HepG2 (cell line): Measurements from ENCODE around the gene VWA7. TPM values are rescaled to one million over a fixed set of nuclear protein-coding genes. Genes with fewer than 3 reads are reported as not detected.

Source experiments
- ARID4A ChIP-seq: sonication (generic); formaldehyde crosslinking; IDR thresholded peaks from 2 replicates; pipeline ENCODE4 v1.5.0; 2020; ENCODE audit warnings: mild to moderate bottlenecking, missing genetic modification reagents, borderline replicate concordance
- EEA1 ChIP-seq: sonication (generic); formaldehyde crosslinking; IDR thresholded peaks from 2 replicates; pipeline ENCODE4 v1.5.1; 2020; ENCODE audit warnings: mild to moderate bottlenecking, missing genetic modification reagents, borderline replicate concordance
- GLMP ChIP-seq: sonication (generic); formaldehyde crosslinking; IDR thresholded peaks from 2 replicates; pipeline ENCODE4 v1.9.0; 2021; ENCODE audit warnings: missing genetic modification reagents, mild to moderate bottlenecking, borderline replicate concordance
- HMGXB4 ChIP-seq, 2 experiments: sonication (generic) in 1 of 2; formaldehyde crosslinking in 1 of 2; IDR thresholded peaks; 2 replicates each; pipeline versions ENCODE4 v1.4.0 to v1.6.1; 2018 to 2020; ENCODE audit warnings: missing genetic modification reagents in 2 of 2, borderline replicate concordance in 1 of 2, low read depth in 1 of 2, mild to moderate bottlenecking in 1 of 2, missing biosample characterization in 1 of 2
- NRL ChIP-seq: sonication (generic); formaldehyde crosslinking; IDR thresholded peaks from 2 replicates; pipeline ENCODE4 v1.5.0; 2020; ENCODE audit warnings: missing genetic modification reagents, mild to moderate bottlenecking, moderate library complexity, borderline replicate concordance
- SNAPC4 ChIP-seq: sonication (generic); formaldehyde crosslinking; IDR thresholded peaks from 2 replicates; pipeline ENCODE4 v1.4.0; 2020; ENCODE audit warnings: mild to moderate bottlenecking, missing genetic modification reagents
- SOX5 ChIP-seq: IDR thresholded peaks from 2 replicates; pipeline ENCODE4 v1.6.1; 2016; ENCODE audit warnings: borderline replicate concordance
- ZNF549 ChIP-seq: sonication (generic); formaldehyde crosslinking; IDR thresholded peaks from 2 replicates; pipeline ENCODE4 v1.5.0; 2020; ENCODE audit warnings: missing genetic modification reagents
- ZNF772 ChIP-seq: sonication (generic); formaldehyde crosslinking; IDR thresholded peaks from 2 replicates; pipeline ENCODE4 v1.5.0; 2020; ENCODE audit warnings: mild to moderate bottlenecking, missing genetic modification reagents
- polyA plus RNA-seq, 8 experiments: library from polyadenylated mRNA; depleted of rRNA in 3 of 8; stranded (reverse) in 7 of 8; unstranded in 1 of 8; fragments of >200 nt; fragmentation: Illumina TruSeq in 4 of 8; extraction: Trizol in 4 of 8; gene quantifications; 2 replicates each; pipeline versions ENCODE4 v1.2.1 to v1.2.3, GENCODE V29; 2011 to 2016; ENCODE audit warnings: low read depth in 4 of 8, missing spikeins in 1 of 8, mixed read lengths in 1 of 8; ENCODE audit not compliant: insufficient read depth in 1 of 8
- total RNA-seq, 5 experiments: library from RNA; depleted of rRNA; stranded (reverse); fragments of >200 nt; fragmentation: Illumina TruSeq; extraction: Trizol; gene quantifications; 2 replicates each; pipeline ENCODE4 v1.2.3, GENCODE V29; 2016; ENCODE audit warnings: low read depth in 1 of 5
- TF ChIP-seq, protein P1 (sequence below): sonication (generic); formaldehyde crosslinking; IDR thresholded peaks from 2 replicates; pipeline ENCODE4 v1.8.0; 2022; ENCODE audit warnings: mild to moderate bottlenecking, missing genetic modification reagents, borderline replicate concordance
- TF ChIP-seq, protein P2 (sequence below): sonication (generic); formaldehyde crosslinking; IDR thresholded peaks from 2 replicates; pipeline ENCODE4 v1.5.0; 2020; ENCODE audit warnings: missing genetic modification reagents

Gene VWA7
- total and polyA plus RNA-seq, 2 of the 13 experiments (the other 11 are each of a cell fraction or from before 2014, with no cell fraction given) = 0.86 to 3.3 TPM

DNA sequence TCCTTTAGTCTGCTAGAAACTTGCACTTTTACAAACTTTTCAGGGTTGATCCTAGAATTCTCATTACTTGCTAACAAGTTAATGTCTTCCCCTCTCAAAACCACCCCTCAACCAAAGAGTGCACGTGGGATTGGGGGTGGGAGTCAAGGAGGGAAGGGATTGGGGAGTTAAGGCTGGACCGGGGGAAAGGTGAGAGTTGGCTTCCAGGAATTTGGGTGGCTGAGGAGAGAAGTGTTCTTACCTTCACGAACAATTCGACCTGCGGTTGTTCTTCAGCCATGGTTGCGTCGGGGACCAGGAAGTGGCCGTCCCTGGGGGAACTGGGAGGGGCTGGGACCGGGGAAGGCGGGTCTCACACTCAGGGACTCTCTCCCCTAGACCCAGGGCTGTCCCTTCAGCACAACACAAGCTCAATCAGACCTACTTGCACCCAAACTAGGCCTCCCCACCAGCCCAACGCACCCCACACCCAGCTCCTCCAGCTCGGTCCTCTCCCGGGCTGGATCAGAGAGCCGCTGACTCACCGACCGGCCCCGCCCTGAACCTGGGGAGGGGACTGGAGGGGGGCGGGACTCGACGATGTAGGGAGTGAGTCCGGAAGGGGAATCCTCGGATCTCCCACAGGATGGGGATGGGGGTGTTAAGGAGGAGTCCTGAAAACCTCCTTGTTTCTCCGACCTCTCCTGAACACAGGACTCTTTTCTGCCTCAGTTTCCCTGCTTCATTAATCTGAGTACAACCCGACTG, 40.9 kb downstream of the VWA7 start, which contains the start of gene CLIC1 (continued):
- peak; percentile 83; the same call in 1 of the 2 replicates for TF ChIP-seq NRL (CRISPR knock-in tag)
- TF ChIP-seq EEA1 = no peak
- no peak for TF ChIP-seq ZNF549 (CRISPR knock-in tag)
- peak; percentile 68 for TF ChIP-seq SOX5
- peak; percentile 90 for TF ChIP-seq ARID4A (CRISPR knock-in tag)
- peak; percentile 80; the same call in 1 of the 2 replicates for TF ChIP-seq ZNF772
- peak; percentile 62 to 76; a peak in 2 of 4 replicates for TF ChIP-seq HMGXB4 (CRISPR knock-in tag; IDR thresholded peaks at IDR 0.05; ENCODE audit: borderline replicate concordance in 1 of 2, low read depth in 1 of 2)
- TF ChIP-seq, protein P1, sequence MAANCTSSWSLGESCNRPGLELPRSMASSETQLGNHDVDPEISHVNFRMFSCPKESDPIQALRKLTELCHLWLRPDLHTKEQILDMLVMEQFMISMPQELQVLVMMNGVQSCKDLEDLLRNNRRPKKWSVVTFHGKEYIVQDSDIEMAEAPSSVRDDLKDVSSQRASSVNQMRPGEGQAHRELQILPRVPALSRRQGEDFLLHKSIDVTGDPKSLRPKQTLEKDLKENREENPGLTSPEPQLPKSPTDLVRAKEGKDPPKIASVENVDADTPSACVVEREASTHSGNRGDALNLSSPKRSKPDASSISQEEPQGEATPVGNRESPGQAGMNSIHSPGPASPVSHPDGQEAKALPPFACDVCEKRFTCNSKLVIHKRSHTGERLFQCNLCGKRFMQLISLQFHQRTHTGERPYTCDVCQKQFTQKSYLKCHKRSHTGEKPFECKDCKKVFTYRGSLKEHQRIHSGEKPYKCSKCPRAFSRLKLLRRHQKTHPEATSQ (CRISPR knock-in tag) = 0 out of 2 replicates have a peak, but pooled peaks have one; percentile 56
- TF ChIP-seq GLMP (CRISPR knock-in tag) = no peak
- TF ChIP-seq, protein P2, sequence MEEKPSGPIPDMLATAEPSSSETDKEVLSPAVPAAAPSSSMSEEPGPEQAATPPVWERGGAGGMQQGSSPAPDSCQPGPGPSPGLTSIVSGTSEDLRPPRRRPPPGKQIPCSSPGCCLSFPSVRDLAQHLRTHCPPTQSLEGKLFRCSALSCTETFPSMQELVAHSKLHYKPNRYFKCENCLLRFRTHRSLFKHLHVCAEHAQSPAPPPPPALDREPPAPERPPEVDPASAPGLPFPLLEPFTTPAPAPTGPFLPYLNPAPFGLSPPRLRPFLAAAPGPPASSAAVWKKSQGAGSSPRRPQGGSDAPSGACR (CRISPR knock-in tag) = peak; percentile 94
- no peak for TF ChIP-seq SNAPC4 (CRISPR knock-in tag)
